Testis (tissue), 3 donors: Measurements from ENCODE around the gene NEK5. TPM values are rescaled to one million over a fixed set of nuclear protein-coding genes. Genes with fewer than 3 reads are reported as not detected.

Experiments used
- DNase-seq: peaks from one replicate; pipeline ENCODE4 v3.0.0-alpha.2; 2019
- H3K27ac ChIP-seq, 2 donors: fragments of 200-600 bp; sonication (generic); one replicate each; pipeline ENCODE4 v1.5.1; 2019
- H3K27me3 ChIP-seq: fragments of 200-600 bp; sonication (generic); one replicate; pipeline ENCODE4 v1.5.1; 2019
- H3K36me3 ChIP-seq: fragments of 200-600 bp; sonication (generic); one replicate; pipeline ENCODE4 v1.5.1; 2017; ENCODE audit warnings: low read depth; ENCODE audit errors: missing control alignments
- H3K4me1 ChIP-seq: fragments of 200-600 bp; sonication (generic); one replicate; pipeline ENCODE4 v1.5.1; 2019
- H3K4me3 ChIP-seq, 2 donors: fragments of 200-600 bp; sonication (generic); one replicate each; pipeline ENCODE4 v1.5.1; 2017 to 2019
- H3K9me3 ChIP-seq: fragments of 200-600 bp; sonication (generic); one replicate; pipeline ENCODE4 v1.5.1; 2017
- CTCF ChIP-seq, 3 experiments: fragments of 450-650 bp in 2 of 3; fragments of 200-600 bp in 1 of 3; sonication (generic) in 1 of 3; IDR thresholded peaks; one replicate each; pipeline ENCODE4 v1.5.1; 2016 to 2019; ENCODE audit warnings: antibody characterized with exemption in 3 of 3, mild to moderate bottlenecking in 2 of 3, moderate library complexity in 1 of 3
- POLR2A ChIP-seq: fragments of 450-650 bp; IDR thresholded peaks from one replicate; pipeline ENCODE4 v1.6.1; 2017; ENCODE audit warnings: antibody characterized with exemption, mild to moderate bottlenecking, moderate library complexity
- WGBS, 2 donors: methylation state at CpG; one replicate each; pipeline ENCODE4 v1.1.5; 2018; 5-methylcytosine and 5-hydroxymethylcytosine counted together
- intact Hi-C: fragments of 100-400 bp; cut with DNase I; formaldehyde crosslinking; loops from one replicate; pipeline ENCODE4 v1.15.1; 2023; ENCODE audit warnings: low total_unique reads
- polyA plus RNA-seq: library from polyadenylated mRNA; stranded (reverse); fragments of 350-450 nt; fragmentation: Illumina TruSeq; extraction: RNeasy Lipid Tissue Mini Kit (QIAGEN cat#74804); gene quantifications from one replicate; pipeline ENCODE4 v1.2.3, GENCODE V29; 2014; ENCODE audit warnings: low read depth, low replicate concordance; ENCODE audit not compliant: insufficient read depth
- total RNA-seq, 2 donors: library from RNA; depleted of rRNA; stranded (reverse); fragments of >200 nt; gene quantifications; one replicate each; pipeline ENCODE4 v1.2.3, GENCODE V29; 2016

Gene NEK5
- total and polyA plus RNA-seq, 3 donors from 2014 or later: 9.2 to 17.3 (median 9.5) TPM

DNA sequence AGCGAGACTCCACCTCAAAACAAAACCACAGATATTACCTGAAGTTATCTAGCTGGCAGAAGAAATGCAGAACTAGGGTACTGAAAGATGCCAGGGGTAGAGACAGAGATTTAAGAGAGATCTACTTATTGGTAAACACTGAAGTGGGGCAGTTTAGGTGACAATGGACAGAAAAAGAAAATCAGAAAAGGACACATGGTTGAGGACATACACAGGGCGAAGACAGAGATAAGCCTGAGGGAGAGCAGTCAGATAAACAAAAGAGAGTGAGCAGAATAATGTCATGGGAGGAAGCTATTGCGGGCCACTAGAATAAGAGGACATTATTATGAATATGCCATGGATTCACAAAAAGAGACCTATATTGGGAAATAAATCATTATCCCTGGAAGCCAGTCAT is 3.3 kb downstream of the NEK5 start:
- Histone ChIP-seq H3K4me1 (no peaks in the 10 kb centered on the region), H3K27me3 (no peaks in the 10 kb centered on the region), H3K4me3 (no peak overlapping the region), H3K9me3 (no peaks in the 10 kb centered on the region), H3K36me3 (no peaks in the 10 kb centered on the region), H3K27ac (no peak overlapping the region)
- TF ChIP-seq CTCF (IDR thresholded peaks at IDR 0.05): no peak
- no peak for TF ChIP-seq POLR2A
- WGBS, 2 donors: 85 to 86% methylated on average over 3 of the region's 3 CpGs
- intact Hi-C loops: no loop called here
- no peak for DNase-seq

- TF ChIP-seq CTCF (IDR thresholded peaks at IDR 0.05) (no peak), POLR2A (no peak)
- DNase-seq: no peak
- intact Hi-C loops: no loop called here
- no peak overlapping the region for H3K4me3 ChIP-seq
- H3K4me1 ChIP-seq: no peaks in the 10 kb centered on the region
- H3K9me3 ChIP-seq: no peaks in the 10 kb centered on the region
- no peaks in the 10 kb centered on the region for H3K36me3 ChIP-seq
- H3K27ac ChIP-seq: peak overlapping the region in 1 of 2 donors; percentile 9
- no peaks in the 10 kb centered on the region for H3K27me3 ChIP-seq
- 67 to 72% methylated on average over 3 of the region's 3 CpGs for WGBS, 2 donors
Observed at GRCh38 chr13:52118595-52118994, 10.3 kb downstream of the NEK5 start.

DNA sequence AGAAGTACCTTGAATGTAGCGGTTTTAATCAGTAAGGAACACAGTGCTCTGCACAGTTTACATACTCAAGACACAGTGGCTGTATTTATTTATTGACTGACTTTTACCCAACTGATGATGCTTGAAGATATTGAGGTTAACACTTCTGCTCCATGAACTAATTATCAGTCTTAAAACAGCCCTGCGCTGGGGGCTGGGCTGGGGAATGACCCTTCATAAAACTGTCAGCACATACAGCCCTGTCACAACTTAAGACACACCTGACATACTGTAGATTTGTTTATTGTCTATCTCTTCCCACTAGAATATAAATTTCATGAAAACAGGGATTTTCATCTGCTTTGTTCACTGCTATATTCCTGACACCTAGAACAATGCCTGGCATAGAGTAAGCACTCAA is 10.8 kb downstream of the NEK5 start:
- H3K27ac ChIP-seq: peak overlapping the region in 1 of 2 donors; percentile 9
- no peaks in the 10 kb centered on the region for H3K9me3 ChIP-seq
- DNase-seq: no peak
- TF ChIP-seq POLR2A (no peak), CTCF (IDR thresholded peaks at IDR 0.05) (no peak)
- intact Hi-C loops: no loop called here
- H3K36me3 ChIP-seq: no peaks in the 10 kb centered on the region
- no peaks in the 10 kb centered on the region for H3K27me3 ChIP-seq
- no peaks in the 10 kb centered on the region for H3K4me1 ChIP-seq
- WGBS, 2 donors: 72 to 79% methylated on average over 2 of the region's 2 CpGs
- no peak overlapping the region for H3K4me3 ChIP-seq

- WGBS, 2 donors: 73 to 78% methylated on average over 1 of the region's 1 CpG
- DNase-seq: no peak
Observed at GRCh38 chr13:52112591-52112990, 16.3 kb downstream of the NEK5 start.

More at GRCh38 chr13:52112591-52112990, 16.3 kb downstream of the NEK5 start:
- Histone ChIP-seq H3K36me3 (no peaks in the 10 kb centered on the region), H3K27me3 (no peaks in the 10 kb centered on the region), H3K4me1 (no peaks in the 10 kb centered on the region), H3K4me3 (no peak overlapping the region), H3K9me3 (no peaks in the 10 kb centered on the region), H3K27ac (no peak overlapping the region)
- intact Hi-C loops: no loop called here
- TF ChIP-seq POLR2A: no peak
- TF ChIP-seq CTCF (IDR thresholded peaks at IDR 0.05): no peak
